Muscle of back (tissue), 11 donors: ENCODE measurements around the gene RABGAP1L. TPM values are rescaled to one million over a fixed set of nuclear protein-coding genes. Genes with fewer than 3 reads are reported as not detected.

Source experiments
- DNase-seq, 3 donors: peaks; one replicate each; pipeline versions ENCODE4 v3.0.0 to v3.0.0-alpha.2; 2013
- polyA plus RNA-seq, 10 donors: library from polyadenylated mRNA; unstranded; fragments of 120-200 nt; gene quantifications; one replicate each; pipeline ENCODE4 v1.2.1, GENCODE V29; 2013; ENCODE audit not compliant: insufficient read length in 10 of 10

Gene RABGAP1L
- polyA plus RNA-seq, 10 donors, result 11.4 to 17.4 (median 14.3) TPM

DNA sequence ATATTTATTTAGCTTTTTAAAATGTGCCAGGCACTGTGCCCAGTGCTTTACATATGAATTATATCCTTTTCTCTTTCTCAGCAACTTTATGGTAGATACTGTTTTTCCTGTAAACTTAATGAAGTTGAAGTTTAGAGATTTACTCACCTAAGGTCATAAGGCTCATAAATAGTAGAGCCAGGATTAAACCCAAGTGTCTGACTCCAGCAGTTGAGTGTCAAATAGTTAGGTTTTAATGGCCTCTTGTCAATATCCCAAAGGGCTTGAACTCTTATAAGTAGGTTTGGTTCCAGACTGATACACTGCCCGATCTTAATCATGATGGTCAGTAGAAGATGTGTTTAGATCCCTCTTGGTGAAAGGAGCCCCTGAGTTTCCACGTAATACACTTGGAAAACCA lies 37.8 kb downstream of the RABGAP1L start:
- no peak for DNase-seq

DNA sequence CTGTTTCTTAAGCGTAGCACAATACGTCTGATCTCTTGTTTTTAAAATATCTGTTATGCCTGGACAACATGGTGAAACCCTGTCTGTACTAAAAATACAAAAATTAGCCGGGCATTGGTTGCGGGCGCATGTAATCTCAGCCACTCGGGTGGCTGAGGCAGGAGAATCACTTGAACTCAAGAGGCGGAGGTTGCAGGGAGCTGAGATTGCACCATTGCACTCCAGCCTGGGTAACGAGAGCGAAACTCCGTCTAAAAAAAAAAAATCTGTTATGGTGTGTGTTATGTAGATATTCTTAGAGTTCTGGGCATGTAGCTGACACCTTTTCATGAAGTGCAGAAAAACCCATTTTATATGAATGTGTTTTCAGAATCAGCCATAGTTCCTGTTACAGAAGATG lies 38.2 kb downstream of the RABGAP1L start:
- DNase-seq, result no peak

DNA sequence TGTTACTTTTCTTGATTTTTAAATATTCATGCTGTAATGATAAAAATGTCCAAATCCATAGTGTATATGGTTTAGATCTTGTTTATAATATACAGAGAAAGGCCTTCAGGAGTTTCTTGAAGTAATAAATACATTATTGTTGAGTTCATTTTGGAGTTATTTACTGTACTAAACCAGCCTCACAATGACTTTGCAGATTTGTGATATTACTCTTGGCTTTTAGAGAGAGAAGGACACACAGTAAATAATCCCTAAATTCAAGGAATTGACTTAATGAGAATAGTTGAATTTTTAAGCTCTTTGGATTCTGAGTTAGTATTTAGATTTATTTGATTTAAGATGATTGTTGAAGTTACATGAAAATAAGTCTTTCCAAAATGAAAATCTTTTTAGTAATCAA lies 38.9 kb downstream of the RABGAP1L start:
- no peak for DNase-seq

DNA sequence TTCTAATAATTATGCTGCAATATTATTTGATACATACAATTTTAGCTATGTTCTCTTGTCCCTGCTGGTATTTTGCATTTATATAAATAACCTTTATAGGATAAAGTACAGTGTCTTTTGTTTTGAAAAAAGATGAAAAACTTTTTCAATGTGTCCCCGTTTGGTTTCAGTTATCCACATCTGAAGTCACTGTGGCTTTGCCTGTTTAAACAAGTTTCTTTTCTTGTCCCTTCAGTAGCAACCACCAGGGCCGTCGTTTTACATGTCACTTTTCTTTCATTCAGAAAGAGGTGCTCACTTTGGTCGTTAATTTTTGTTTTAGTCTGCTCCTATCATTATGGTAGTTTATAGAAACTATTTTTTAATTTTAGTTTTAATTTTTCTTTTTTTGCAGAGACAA lies 41.4 kb downstream of the RABGAP1L start:
- DNase-seq, result no peak

DNA sequence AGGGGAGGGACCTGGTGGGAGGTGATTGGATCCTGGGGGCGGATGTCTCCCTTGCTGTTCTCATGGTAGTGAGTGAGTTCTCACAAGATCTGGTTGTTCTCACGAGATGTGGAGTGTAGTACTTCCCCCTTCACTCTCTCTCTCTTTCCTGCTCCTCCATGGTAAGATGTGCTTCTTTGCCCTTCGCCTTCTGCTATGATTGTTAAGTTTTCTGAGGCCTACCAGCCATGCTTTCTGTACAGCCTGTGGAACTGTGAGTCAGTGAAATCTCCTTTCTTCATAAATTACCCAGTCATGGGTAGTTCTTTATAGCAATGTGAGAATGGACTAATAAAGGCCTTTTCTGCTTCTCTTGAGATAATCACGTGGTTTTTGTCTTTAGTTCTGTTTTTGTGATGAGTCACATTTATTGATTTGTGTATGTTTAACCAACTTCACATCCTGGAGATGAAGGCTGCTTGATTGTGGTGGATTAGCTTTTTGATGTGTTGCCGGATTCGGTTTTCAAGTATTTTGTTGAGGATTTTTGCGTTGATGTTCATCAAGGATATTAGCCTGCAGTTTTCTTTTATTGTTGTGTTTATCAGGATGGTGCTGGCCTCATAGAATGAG lies 45.5 kb downstream of the RABGAP1L start:
- DNase-seq, result no peak

DNA sequence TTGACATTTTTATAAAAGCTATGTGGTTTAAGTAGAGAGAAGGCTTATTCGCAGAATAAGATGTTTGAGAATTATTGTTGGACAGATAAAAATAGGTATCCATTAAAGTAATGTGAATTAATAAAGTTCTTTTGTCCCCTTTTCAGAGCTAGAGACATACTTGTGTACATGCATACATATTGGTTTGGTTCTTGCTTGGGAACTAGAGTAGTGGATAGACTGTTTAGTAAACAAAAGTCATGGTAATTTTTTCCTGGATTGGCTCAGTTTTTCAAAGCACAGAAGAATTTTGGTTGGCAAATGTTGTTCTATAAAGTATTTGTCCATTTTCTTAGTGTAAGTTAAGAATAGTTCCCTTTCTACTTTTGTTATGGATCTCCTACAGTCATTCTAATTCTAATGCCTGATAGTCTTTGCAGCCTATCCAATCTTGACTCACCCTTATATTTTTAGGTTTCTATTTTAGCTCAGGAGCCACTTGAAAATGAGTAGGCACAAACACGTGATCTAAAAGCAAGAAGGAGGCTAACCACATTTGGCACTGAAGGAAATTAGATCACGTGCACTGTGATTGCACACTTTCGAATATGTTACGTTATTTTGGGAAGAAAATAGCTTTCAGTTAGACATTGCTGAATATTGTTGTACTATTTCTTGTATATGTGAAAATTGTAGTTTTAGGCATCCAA lies 47.0 kb downstream of the RABGAP1L start:
- no peak for DNase-seq

DNA sequence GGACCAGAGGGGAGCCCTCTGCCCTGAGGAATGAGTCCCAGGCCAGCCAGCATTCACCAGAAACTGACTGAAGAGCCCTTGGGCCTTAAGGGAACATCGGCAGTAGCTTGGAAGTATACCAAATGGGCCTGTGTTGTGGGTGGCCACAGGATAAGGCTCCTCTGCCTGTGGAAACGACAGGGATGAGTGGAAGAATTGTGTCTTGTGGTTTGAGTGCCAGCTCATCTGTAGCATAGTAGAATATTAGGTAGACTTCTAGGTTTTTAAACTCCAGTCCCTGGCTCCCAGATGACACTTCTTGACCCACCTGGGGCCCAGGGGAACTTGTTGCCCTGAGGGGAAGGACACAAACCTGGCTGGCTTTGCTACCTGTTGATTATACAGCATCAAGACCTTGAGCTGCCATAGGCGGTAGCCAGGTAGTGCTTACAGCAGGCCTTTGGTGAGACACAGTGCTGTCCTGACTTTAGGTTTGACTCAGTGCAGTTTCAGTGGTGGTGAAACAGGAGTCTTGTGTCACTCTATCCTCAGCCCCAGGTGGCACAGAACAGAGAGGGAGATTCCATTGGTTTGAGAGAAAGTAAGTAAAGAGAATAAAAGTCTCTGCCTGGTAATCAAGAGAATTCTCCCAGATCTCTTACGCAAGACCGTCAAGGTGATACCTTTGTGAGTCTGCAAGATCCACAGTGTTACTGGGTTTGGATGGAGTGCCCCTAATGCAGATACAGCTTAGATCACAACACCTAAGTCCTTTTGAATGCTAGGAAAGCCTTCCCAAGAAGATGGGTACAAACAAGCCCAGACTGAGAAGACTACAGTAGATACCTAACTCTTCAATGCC lies 50.2 kb downstream of the RABGAP1L start:
- DNase-seq, result no peak

DNA sequence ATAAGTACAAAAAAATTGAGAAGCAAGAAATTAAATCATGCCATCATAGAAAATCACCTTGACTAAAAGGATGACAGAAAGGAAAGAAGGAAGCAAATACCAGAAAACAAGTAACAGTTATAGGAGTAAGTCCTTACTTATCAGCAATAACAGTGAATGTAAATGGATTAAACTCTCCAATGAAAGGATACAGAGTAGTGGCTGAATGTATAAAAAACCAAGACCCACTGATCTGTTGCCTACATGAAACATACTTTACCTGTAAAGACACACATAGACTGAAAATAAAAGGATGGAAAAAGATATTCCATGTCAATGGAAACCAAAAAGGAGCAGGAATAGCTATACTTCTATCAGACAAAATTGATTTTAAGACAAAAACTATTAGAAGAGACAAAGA lies 52.2 kb downstream of the RABGAP1L start:
- DNase-seq, result no peak

DNA sequence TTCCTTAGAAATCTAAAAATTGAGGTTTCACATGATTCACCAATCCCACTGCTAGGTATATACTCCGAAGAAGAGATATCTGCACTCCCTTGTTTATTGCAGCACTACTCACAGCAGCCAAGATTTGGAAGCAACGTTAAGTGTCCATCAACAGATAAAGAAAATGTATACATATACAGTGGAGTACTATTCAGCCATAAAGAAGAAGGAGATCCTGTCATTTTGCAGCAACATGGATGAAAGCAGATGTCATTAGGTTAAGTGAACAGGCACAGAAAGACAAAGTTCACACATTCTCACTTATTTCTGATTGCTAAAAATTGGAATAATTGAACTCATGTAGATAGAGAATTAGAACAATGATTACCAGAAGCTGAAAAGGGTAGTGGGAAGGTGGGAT lies 56.4 kb downstream of the RABGAP1L start:
- DNase-seq, result no peak

DNA sequence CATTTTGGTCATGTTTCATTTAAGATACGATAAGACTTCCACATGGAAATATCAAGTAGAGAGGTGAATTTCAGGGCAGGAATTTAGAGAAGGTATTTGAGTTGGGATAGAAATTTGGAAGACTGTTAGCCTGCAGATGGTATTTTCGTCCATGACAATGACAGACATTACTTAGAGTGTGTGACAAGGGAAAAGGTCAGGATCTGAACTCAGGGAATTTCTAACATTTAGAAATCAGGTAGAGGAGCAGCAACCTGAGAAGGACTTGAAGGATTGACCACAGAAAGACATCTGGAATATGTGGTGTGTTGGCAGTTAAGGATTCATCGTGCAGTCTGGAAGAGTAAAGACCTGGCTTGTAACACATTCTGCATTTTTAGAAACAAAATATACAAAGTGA lies 57.9 kb downstream of the RABGAP1L start:
- peak in 2 of 3 donors; percentile 4 to 9 for DNase-seq

DNA sequence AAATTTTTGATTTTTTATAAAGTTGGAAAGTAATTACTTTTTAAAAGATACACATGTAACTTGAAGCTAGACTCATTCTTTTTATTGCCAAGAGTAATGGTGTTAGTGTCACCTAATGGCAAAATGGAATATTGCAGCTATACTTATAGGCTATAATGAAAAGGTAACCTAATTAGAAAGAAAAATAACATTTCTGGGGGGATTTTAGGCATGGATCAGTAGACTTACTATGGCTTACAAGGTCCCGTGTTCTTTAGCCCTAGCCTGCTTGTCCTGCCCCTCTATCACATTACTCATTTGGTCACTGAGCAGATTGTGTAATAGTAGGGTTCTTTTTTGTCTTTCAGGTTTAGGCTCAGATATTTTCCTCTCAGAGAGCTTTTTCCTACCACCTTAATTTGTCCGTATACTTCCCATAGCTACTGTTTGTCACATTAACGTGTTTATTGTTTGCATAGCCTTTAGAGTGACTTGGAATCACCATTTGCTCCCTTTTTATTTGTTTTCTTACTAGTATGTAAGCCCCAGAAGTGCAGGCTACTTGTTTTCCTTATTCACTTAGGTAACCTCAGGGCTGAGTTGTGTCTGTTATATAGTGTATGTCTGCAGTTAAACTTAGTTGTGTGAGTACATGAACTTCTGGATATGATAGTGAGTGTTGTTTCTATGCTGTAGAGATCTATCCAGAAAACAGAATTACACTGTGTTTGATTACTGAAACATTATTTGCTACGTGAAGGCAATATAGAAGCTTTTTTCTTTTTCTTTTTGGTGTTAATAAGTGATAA lies 58.7 kb downstream of the RABGAP1L start:
- DNase-seq, result peak; percentile 17 to 64 (median 30)

DNA sequence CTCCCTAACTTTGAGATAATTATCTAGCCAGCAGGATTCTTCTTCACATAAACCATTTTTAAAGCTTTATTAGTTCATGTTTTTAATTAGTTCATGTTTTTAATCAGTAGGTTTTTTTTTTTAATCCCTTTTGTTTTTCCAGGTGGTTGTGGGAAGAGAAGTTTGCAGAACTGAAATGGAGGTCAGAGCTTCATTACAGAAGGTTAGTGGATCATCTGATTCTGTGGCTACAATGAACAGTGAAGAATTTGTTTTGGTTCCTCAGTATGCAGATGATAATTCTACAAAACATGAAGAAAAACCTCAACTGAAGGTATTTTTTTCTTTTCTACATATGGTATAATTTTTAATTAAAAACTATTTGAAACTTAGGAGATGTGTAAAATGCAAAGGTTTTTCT lies 59.7 kb downstream of the RABGAP1L start:
- no peak for DNase-seq

DNA sequence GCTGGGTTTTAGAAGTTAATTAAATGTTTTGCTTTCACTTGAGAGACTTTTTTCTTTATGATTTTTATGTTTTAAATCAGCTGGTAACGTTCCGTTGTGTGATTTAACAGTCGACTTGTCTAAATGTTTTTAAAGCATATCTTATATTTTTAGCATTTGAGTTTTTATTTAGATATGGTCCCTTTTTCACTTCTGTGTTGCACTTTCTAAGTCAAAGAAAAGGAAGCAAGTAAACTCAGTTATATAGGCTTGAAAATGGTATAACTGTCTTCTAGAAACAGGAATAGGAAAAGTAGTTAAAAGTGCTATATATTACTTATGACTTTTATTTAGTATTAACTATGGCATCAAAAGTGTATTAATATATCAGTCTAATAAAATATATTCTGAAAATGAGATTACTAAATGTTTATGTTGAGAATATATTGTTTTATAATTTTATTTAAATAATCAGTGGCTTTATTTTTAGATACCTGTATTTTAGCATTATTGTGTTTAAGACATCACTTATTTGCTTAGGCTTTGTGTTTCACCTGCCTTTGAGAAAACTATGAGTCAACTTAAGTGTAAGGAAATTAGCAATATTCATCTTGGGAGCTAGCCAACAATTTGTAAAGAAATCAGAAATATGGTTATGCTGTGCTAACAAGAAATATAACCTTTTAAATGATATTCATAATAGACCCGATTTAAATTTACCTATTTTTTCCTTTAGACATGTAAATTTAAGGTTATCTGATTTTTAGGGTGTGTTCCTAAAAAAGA lies 60.5 kb downstream of the RABGAP1L start:
- DNase-seq, result no peak

DNA sequence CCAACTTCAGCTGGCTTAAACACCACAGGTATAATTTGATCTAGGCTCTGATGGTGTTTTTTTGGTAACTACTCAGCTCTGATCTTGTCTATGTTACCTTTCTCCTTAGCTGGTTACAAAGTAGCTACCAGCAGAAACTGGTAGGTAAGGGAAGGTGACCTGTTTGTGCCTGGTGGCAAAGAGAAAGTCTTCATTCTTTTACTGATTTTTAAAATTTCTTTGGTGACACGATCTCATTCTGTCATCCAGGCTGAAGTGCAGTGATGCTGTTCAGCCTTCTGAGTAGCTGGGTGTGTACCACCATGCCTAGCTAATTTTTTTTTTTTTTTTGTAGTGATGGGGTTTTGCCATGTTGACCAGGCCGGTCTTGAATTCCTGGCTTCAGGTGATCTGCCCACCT lies 62.4 kb downstream of the RABGAP1L start:
- no peak for DNase-seq

DNA sequence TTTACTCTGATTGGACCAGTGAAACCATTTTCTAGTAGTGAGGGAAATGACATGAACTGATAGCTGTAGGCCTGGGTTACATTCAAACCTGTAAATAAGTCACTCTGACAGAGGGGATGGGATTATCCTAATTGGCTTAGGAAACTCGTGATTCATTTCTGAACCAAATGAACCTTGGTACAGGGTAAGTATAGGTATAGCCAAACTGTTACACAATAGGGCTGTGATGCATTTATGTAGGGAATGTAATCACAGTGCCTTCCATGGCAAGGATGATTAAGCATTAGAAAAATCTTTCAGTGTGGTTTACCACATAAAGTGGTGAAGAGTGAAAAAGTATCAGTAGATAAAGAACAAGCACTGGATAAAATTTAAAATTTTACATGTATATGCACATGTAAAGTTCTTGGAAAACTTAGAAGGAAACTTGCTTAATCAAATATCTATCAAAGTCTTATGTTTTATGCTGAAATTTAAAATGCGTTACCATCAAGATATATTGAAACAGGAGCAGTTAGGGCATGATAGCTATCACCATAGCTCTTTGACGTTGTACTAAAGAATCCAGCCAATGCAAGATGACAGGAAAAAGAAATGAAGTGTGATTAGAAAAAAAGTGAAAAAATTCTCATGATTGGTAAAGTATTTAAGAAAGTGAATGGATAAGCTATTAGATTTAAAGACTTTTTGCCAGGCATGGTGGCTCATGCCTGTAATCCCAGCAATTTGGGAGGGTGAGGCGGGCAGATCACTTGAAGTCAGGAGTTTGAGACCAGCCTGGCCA lies 63.0 kb downstream of the RABGAP1L start:
- DNase-seq, result peak in 1 of 3 donors; percentile 28

DNA sequence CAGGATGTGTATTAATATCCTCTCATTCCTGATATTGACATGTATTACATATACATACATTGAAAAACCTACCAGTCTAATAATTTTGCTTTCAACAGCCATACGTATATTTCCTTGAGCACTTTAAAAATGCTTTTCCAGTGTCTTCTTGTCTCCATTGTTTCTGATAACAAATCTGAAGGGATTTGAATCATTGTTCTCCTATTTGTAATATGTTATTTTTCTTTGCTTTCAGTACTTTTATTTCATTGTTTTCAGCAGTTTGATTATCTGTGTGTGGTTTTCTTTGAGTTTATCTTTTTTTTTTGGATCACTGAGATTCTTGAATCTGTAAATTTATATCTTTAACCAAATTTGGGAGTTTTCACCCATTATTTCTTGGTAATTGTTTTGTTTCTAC lies 65.3 kb downstream of the RABGAP1L start:
- DNase-seq, result no peak

DNA sequence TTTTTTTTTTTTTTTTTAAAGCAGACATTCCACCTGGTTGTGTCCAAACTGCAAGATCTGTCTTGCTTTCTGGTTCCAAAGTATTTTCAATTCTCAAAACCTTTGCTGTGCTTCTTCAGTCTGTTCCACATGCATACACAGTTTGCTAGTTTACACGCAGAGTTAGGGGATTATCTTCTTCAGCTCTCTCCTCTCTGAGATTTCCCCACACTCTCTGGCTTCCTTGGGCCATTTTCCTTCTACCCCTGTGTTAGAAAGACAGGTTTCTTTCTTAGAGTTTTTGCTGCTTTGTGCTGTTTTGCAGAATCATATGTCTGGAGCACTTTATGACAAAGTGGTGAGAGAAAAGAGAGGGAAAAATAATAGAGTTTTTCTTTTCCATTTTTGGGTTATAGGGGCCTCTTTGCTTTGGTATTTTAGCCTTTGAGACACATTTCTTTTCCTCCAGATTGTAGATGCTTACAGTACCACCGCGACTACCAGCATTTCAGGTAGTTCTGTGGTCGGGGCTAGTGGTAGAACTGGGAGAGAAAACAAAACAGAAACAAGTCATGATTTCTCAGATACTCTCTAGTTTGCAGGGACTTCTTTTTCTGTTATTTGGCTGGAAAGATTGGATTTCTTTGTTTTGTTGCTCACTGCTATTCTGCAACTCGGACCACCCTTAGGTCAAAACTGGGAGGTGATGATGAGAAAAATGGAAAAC lies 66.3 kb downstream of the RABGAP1L start:
- DNase-seq, result no peak

DNA sequence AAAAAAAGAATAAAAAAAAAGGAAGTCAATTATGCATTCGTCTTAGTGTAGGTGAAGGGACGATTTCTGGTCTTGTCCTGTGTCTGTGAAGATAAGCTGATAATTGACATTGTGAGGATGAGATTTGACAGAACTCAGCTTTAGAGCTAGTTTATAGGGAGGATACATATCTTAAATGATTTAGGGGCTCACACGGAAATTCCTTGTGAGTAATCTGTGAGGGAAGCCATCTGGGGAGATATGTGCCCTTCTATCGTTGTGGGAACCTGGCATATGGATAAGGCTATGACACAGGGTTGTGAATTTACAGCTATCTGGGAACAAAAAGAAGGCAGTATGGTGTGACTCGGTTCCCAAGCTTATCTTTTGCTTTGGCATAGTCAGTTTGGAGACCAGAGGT lies 71.1 kb downstream of the RABGAP1L start:
- DNase-seq, result no peak

DNA sequence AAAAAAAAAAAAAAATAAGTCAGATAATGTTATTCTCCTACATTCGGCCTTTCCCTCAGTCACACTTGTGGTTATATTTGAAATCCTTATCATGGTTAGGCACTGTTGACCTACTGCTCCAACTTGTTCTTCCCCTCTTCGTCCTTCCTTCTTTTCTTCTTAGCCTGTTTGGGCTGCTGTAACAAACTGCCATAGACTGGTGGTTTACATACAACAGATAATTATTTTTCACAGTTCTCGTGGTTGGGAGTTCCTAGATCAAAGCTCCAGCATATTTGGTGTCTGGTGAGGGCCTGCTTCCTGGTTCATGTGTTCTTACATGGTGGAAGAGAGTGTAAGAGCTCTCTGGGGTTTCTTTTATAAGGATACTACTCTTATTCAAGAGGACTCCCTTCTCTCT lies 73.4 kb downstream of the RABGAP1L start:
- no peak for DNase-seq
